ENCODE results near the gene CCDC69.
A peak's percentile ranks its signal among the peaks of the same experiment; 100 is the strongest.

The CCDC69 gene

DNA sequence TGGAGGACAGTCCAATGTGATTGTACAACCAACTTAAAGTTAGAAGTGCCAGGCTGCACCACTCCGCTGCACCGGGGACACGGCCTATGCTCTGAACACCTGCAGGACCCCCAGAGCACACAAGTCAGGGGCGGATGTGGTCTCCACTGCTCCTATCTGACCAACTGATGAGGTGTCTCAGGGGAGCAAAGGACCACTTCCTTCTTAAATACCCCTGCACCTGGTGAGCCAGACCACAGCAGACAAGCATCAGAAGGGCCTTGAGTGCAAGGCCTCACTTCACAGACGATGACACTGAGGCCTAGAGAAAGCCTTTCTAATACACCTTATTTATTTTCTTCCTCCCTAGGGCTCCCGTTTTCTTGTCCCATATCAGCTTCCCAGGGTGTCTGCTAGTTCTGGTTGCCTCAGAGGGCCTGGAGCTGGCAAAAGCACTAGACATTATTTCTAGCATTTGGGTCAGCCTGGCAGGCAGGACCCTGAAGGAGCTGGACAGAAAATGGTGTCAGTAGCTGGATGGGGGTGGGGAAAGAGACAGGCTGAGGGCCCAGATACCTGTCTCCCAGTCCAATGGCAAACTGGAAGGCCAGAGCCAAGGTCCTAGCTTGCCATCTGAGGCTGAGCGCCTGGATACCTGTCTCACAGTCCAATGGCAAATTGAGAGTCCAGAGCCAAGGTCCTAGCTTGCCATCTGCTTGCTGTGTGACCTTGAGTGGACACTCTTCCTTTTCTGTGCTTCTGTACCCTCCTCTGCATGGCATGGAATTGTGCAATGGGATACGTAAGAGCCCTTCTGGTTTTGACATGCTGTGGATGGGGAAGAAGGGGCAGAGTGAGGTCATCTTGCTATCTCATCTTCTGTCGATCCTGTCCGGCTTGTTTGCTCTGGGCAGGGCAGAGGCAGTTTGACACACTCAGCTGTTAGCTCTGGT, 9.0 kb downstream of the CCDC69 start:
- peaks cover 28 to 49% of the 10 kb centered on the region in 2 donors for H3K4me1 ChIP-seq (ENCODE audit: control insufficient read depth in 1 of 2, insufficient read depth in 2 of 2, low read length in 2 of 2)
- H3K27ac ChIP-seq (ENCODE audit: low read depth, low read length), result peak overlapping the region; percentile 53
- H3K27me3 ChIP-seq (ENCODE audit: control insufficient read depth in 1 of 2, insufficient read depth in 2 of 2, low read length in 2 of 2), result no peaks in the 10 kb centered on the region
- H3K36me3 ChIP-seq (ENCODE audit: control insufficient read depth in 1 of 2, insufficient read depth in 2 of 2, low read length in 2 of 2), result no peaks in the 10 kb centered on the region
- no peaks in the 10 kb centered on the region for H3K9me3 ChIP-seq (ENCODE audit: control insufficient read depth in 1 of 2, low read length in 2 of 2)
- H3K4me3 ChIP-seq (ENCODE audit: low read depth in 1 of 2, low read length in 2 of 2), result peak overlapping the region in 1 of 2 donors; percentile 4
- H3K9ac ChIP-seq (ENCODE audit: low read depth in 1 of 2, low read length in 2 of 2), result peak overlapping the region; percentile 19 to 22

DNA sequence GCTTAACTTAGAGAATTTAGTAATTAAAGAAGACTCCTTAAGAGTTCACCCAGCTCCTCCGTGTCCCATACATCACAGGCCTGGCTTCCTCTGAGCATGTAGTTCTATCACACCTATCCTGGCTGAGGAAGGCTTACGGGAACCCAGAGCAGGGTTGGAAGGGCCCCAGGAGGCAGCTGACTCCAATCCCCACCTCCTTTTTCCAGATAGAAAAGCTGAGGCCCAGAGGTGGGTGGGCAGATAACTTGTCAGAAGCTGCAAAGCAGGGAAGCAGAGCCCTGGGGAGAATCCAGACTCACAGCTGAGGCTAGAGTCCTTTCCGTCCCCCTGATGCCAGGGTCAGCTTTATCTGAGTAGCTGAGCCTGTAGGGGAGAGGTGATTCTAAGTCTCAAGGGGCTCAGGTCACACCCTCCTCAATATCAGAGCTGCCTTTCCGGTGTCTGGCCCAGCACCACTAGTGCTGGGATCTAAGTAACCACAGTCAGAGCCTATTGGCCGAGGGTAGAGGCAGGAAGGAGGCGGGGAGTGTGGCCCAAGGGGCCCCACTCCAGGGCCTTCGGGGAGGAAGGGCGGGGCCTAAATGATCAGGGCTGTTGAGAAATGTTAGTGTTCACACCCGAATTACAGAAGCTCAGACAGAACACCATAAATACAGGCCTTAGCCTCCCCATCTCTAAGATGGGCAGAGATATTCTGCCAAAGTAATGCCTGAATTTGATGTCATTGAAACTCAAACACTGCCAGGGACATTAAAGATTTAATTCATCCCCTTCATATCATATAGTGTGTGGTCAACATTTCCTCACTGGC, 9.9 kb downstream of the CCDC69 start:
- Histone ChIP-seq H3K4me1 (ENCODE audit: control insufficient read depth in 1 of 2, insufficient read depth in 2 of 2, low read length in 2 of 2) (peaks cover 31 to 52% of the 10 kb centered on the region in 2 donors), H3K27me3 (ENCODE audit: control insufficient read depth in 1 of 2, insufficient read depth in 2 of 2, low read length in 2 of 2) (no peaks in the 10 kb centered on the region), H3K36me3 (ENCODE audit: control insufficient read depth in 1 of 2, insufficient read depth in 2 of 2, low read length in 2 of 2) (no peaks in the 10 kb centered on the region), H3K4me3 (ENCODE audit: low read depth in 1 of 2, low read length in 2 of 2) (peak overlapping the region; percentile 18 to 51), H3K27ac (ENCODE audit: low read depth, low read length) (peak overlapping the region; percentile 67), H3K9ac (ENCODE audit: low read depth in 1 of 2, low read length in 2 of 2) (peak overlapping the region; percentile 16 to 38), H3K9me3 (ENCODE audit: control insufficient read depth in 1 of 2, low read length in 2 of 2) (no peaks in the 10 kb centered on the region)

DNA sequence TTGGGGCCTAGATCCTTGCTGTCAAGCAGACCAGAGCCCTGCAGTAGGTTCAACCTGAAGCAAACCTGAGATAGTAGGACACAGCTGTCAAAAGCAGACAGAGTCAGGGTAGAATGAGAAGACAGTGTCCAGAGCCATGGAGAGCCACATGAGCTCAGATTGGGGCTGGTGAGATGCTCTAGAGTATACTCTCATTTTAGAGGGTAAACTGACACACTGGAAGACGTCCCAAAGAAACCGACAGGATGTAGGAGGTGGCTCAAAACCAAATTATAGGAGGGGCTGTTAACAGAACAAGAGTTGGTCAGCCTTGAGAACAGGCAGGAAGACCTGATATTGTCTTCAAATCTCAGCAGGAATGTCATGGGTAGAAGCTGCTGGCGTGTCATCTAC, 11.5 kb downstream of the CCDC69 start:
- peak overlapping the region; percentile 13 for H3K27ac ChIP-seq (ENCODE audit: low read depth, low read length)

DNA sequence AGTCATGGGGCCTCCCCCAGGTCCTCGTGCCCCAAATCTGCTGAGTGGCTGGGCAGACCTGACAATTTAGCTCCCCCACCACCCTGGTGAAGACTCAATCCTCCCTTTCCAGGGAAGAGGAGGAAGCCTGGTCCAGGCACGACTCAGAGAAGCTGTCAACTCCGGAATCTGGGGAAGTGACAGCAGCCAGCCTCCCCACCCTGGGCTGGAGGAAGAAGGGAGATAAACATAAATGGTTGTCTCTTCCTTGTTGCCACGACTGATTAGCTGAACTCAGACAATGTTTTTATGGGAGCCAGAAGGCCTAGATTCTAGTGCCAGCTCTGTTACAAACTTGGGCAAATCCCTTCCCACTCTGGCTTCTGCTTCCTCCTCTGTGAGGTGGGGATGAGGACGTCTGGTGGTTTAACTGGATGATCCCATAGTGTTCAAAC, 15.4 kb downstream of the CCDC69 start:
- H3K9ac ChIP-seq (ENCODE audit: low read depth in 1 of 2, low read length in 2 of 2), result peak overlapping the region in 1 of 2 donors; percentile 43
- H3K9me3 ChIP-seq (ENCODE audit: control insufficient read depth in 1 of 2, low read length in 2 of 2), result no peaks in the 10 kb centered on the region
- no peaks in the 10 kb centered on the region for H3K36me3 ChIP-seq (ENCODE audit: control insufficient read depth in 1 of 2, insufficient read depth in 2 of 2, low read length in 2 of 2)
- peaks cover 20 to 33% of the 10 kb centered on the region in 2 donors for H3K4me1 ChIP-seq (ENCODE audit: control insufficient read depth in 1 of 2, insufficient read depth in 2 of 2, low read length in 2 of 2)
- no peaks in the 10 kb centered on the region for H3K27me3 ChIP-seq (ENCODE audit: control insufficient read depth in 1 of 2, insufficient read depth in 2 of 2, low read length in 2 of 2)
- H3K27ac ChIP-seq (ENCODE audit: low read depth, low read length), result no peak overlapping the region
- H3K4me3 ChIP-seq (ENCODE audit: low read depth in 1 of 2, low read length in 2 of 2), result no peak overlapping the region

More for the DNA sequence above, 11.5 kb downstream of the CCDC69 start:
- H3K27me3 ChIP-seq (ENCODE audit: control insufficient read depth in 1 of 2, insufficient read depth in 2 of 2, low read length in 2 of 2), result no peaks in the 10 kb centered on the region
- H3K9me3 ChIP-seq (ENCODE audit: control insufficient read depth in 1 of 2, low read length in 2 of 2), result no peaks in the 10 kb centered on the region
- H3K4me1 ChIP-seq (ENCODE audit: control insufficient read depth in 1 of 2, insufficient read depth in 2 of 2, low read length in 2 of 2), result peaks cover 39 to 53% of the 10 kb centered on the region in 2 donors
- peak overlapping the region in 1 of 2 donors; percentile 31 for H3K9ac ChIP-seq (ENCODE audit: low read depth in 1 of 2, low read length in 2 of 2)
- peak overlapping the region in 1 of 2 donors; percentile 46 for H3K4me3 ChIP-seq (ENCODE audit: low read depth in 1 of 2, low read length in 2 of 2)
- no peaks in the 10 kb centered on the region for H3K36me3 ChIP-seq (ENCODE audit: control insufficient read depth in 1 of 2, insufficient read depth in 2 of 2, low read length in 2 of 2)

DNA sequence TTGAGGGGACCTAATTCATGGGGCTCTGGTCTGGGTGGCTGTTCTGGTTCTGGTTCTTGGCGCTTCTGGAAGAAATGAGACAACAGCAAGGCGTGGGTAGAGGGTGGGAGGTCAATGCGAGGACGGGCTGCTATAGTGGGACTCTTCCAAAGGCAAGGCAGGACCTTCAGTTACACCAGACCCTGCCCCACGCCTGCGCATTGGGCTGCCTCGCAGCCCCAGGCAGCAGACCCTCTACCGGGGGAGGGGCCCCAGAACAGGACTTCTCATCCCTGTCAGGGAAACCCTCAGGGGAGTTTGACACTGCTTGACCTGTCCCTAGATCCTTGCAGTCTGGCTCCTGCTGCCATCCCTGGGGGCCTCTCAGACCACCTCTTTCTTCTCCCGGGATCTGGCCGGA, 18.5 kb downstream of the CCDC69 start:
- no peak overlapping the region for H3K27ac ChIP-seq (ENCODE audit: low read depth, low read length)

DNA sequence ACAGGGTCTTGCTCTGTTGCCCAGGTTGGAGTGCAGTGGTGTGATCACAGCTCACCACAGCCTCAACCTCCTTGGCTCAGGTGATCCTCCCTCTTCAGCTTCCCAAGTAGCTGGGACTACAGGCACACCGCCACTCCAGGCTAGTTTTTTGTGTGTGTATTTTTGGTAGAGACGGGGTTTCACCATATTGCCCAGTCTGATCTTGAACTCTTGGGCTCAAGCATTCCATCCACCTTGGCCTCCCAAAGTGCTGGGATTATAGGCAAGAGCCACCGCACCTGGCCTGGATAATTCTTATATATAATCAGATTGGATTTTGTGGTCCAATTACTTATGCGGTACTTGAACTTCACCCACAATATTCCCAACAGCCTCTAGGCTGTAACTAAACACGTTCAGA, 19.8 kb downstream of the CCDC69 start:
- no peaks in the 10 kb centered on the region for H3K9me3 ChIP-seq (ENCODE audit: control insufficient read depth in 1 of 2, low read length in 2 of 2)
- H3K4me1 ChIP-seq (ENCODE audit: control insufficient read depth in 1 of 2, insufficient read depth in 2 of 2, low read length in 2 of 2), result peaks cover 8 to 10% of the 10 kb centered on the region in 2 donors
- H3K27me3 ChIP-seq (ENCODE audit: control insufficient read depth in 1 of 2, insufficient read depth in 2 of 2, low read length in 2 of 2), result no peaks in the 10 kb centered on the region
- H3K9ac ChIP-seq (ENCODE audit: low read depth in 1 of 2, low read length in 2 of 2), result no peak overlapping the region
- H3K36me3 ChIP-seq (ENCODE audit: control insufficient read depth in 1 of 2, insufficient read depth in 2 of 2, low read length in 2 of 2), result peaks cover 9 to 11% of the 10 kb centered on the region in 2 donors
- no peak overlapping the region for H3K27ac ChIP-seq (ENCODE audit: low read depth, low read length)
- H3K4me3 ChIP-seq (ENCODE audit: low read depth in 1 of 2, low read length in 2 of 2), result no peak overlapping the region

More for the DNA sequence above, 18.5 kb downstream of the CCDC69 start:
- H3K36me3 ChIP-seq (ENCODE audit: control insufficient read depth in 1 of 2, insufficient read depth in 2 of 2, low read length in 2 of 2), result peaks cover 4 to 7% of the 10 kb centered on the region in 2 donors
- H3K9ac ChIP-seq (ENCODE audit: low read depth in 1 of 2, low read length in 2 of 2), result no peak overlapping the region
- H3K4me3 ChIP-seq (ENCODE audit: low read depth in 1 of 2, low read length in 2 of 2), result no peak overlapping the region
- H3K27me3 ChIP-seq (ENCODE audit: control insufficient read depth in 1 of 2, insufficient read depth in 2 of 2, low read length in 2 of 2), result no peaks in the 10 kb centered on the region
- H3K4me1 ChIP-seq (ENCODE audit: control insufficient read depth in 1 of 2, insufficient read depth in 2 of 2, low read length in 2 of 2), result peaks cover 11 to 13% of the 10 kb centered on the region in 2 donors
- no peaks in the 10 kb centered on the region for H3K9me3 ChIP-seq (ENCODE audit: control insufficient read depth in 1 of 2, low read length in 2 of 2)

DNA sequence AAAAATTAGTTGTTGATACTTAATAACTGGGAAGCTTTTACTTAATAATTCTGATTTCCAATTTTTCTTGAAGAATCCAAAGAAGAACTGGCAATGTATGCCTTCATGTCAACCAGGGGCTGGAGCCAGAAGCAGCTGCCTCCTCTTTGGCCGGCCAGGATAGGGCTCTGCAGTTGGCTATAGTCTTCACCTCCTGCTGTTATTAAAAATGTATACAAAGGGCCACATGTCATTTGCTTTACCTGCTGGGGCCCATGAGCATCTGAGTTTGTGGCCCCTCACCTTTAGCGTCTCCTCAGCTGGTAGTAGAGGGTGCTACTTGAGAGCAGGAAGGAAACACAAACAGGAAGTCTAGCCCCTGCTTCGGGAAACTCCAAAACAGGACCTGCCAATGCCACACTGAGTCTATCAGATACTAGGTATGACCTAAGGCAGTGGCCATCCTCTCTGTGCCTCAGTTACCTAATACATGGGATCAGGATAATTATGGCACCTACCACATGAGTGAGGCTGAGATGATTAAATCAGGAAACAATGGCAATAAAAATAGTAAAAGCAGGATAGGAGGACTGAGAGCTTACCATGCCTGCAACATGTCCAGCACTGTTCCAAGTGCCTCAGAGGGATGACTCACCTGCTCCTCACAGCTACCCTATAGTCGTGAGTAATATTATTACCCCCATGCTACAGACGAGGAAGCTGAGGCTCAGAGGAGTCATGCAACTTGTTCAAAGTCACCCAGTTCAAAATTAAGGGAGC, 21.3 kb downstream of the CCDC69 start:
- H3K27ac ChIP-seq (ENCODE audit: low read depth, low read length), result no peak overlapping the region

DNA sequence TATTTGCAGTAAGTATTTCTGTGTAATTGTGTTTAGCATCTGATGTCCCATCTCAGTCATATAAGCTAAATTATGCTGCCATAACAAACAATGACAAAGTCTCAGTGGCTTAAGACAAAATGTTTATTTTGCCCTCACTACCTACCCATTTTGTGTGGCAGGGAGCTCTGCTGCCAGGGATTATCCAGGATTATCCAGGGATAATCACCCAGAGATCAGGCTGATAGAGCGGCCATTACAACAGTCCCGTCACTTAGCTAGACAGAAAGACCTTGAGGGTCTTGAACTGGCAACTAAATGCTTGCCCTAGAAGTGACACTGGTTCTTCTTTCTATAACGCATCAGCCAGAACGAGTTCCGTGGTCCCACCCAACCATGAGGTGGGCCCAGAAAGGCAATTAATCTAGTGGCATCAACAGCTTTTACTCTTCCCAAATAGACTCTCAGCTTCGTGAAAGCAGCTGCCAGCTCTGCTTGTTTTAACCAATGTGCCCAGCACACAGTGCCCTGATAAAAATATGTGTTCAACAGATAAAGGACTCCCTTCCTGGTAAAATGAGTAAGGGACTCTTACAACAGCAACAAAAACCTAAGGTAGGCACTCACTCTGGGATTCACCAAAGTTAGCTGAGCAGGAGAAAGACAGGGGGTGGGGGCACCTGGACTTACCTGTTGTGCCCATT, 22.8 kb downstream of the CCDC69 start:
- no peaks in the 10 kb centered on the region for H3K9me3 ChIP-seq (ENCODE audit: control insufficient read depth in 1 of 2, low read length in 2 of 2)
- no peaks in the 10 kb centered on the region for H3K4me1 ChIP-seq (ENCODE audit: control insufficient read depth in 1 of 2, insufficient read depth in 2 of 2, low read length in 2 of 2)
- H3K27ac ChIP-seq (ENCODE audit: low read depth, low read length), result no peak overlapping the region
- H3K9ac ChIP-seq (ENCODE audit: low read depth in 1 of 2, low read length in 2 of 2), result no peak overlapping the region
- no peaks in the 10 kb centered on the region for H3K27me3 ChIP-seq (ENCODE audit: control insufficient read depth in 1 of 2, insufficient read depth in 2 of 2, low read length in 2 of 2)
- H3K4me3 ChIP-seq (ENCODE audit: low read depth in 1 of 2, low read length in 2 of 2), result no peak overlapping the region
- H3K36me3 ChIP-seq (ENCODE audit: control insufficient read depth in 1 of 2, insufficient read depth in 2 of 2, low read length in 2 of 2), result peaks cover 14% of the 10 kb centered on the region in 2 donors

More for the DNA sequence above, 21.3 kb downstream of the CCDC69 start:
- Histone ChIP-seq H3K4me1 (ENCODE audit: control insufficient read depth in 1 of 2, insufficient read depth in 2 of 2, low read length in 2 of 2) (no peaks in the 10 kb centered on the region), H3K27me3 (ENCODE audit: control insufficient read depth in 1 of 2, insufficient read depth in 2 of 2, low read length in 2 of 2) (no peaks in the 10 kb centered on the region), H3K36me3 (ENCODE audit: control insufficient read depth in 1 of 2, insufficient read depth in 2 of 2, low read length in 2 of 2) (peaks cover 14% of the 10 kb centered on the region in 2 donors), H3K4me3 (ENCODE audit: low read depth in 1 of 2, low read length in 2 of 2) (no peak overlapping the region), H3K9me3 (ENCODE audit: control insufficient read depth in 1 of 2, low read length in 2 of 2) (no peaks in the 10 kb centered on the region), H3K9ac (ENCODE audit: low read depth in 1 of 2, low read length in 2 of 2) (no peak overlapping the region)

DNA sequence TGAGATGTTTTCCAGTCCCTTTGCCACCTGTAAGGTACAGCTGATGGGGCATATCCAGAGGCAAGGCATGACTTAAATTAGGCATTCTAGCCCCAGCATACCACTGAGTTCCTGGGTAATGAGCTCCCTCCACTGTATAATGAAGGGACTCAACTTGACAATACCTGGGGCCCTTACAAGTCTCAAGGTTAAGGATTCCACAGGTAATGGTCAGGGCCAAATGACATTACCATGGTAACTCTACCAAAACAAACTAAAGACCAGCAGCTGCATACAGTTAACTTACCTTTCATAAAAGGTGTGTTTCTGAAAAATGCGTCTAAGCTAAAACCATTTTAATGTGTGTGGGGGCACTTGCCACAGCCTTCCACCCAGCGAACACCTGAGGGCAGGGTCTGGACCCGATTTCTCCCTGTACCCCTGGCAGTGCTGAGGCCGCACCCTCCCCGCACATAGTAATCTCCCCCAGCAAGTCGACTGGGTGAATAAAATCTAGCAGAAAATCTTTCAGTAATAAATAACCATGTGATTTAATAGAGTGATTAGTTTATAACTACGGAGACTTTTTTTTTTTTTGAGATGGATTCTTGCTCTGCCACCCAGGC, 24.2 kb downstream of the CCDC69 start:
- Histone ChIP-seq H3K9me3 (ENCODE audit: control insufficient read depth in 1 of 2, low read length in 2 of 2) (no peaks in the 10 kb centered on the region), H3K4me1 (ENCODE audit: control insufficient read depth in 1 of 2, insufficient read depth in 2 of 2, low read length in 2 of 2) (no peaks in the 10 kb centered on the region), H3K27ac (ENCODE audit: low read depth, low read length) (no peak overlapping the region), H3K9ac (ENCODE audit: low read depth in 1 of 2, low read length in 2 of 2) (no peak overlapping the region), H3K36me3 (ENCODE audit: control insufficient read depth in 1 of 2, insufficient read depth in 2 of 2, low read length in 2 of 2) (peaks cover 14% of the 10 kb centered on the region in 2 donors), H3K4me3 (ENCODE audit: low read depth in 1 of 2, low read length in 2 of 2) (no peak overlapping the region), H3K27me3 (ENCODE audit: control insufficient read depth in 1 of 2, insufficient read depth in 2 of 2, low read length in 2 of 2) (no peaks in the 10 kb centered on the region)

All from duodenal mucosa (tissue), 2 donors.